Pancreas (tissue), 10 donors: Measurements from ENCODE around the gene NDUFS7. TPM values are rescaled to one million over a fixed set of nuclear protein-coding genes. Genes with fewer than 3 reads are reported as not detected.
A peak's percentile ranks its signal among the peaks of the same experiment; 100 is the strongest.

Source experiments
- ATAC-seq, 4 donors: fragments of 200-7000 bp; cut with Tn5 transposase; one replicate each; pipeline versions ENCODE4 v1.8.0 to v1.9.1; 2020; ENCODE audit warnings: mild to moderate bottlenecking in 4 of 4, moderate library complexity in 4 of 4
- DNase-seq, 6 donors: peaks; one replicate each; pipeline ENCODE4 v3.0.0-alpha.2; 2020
- FAIRE-seq: peaks from 2 replicates; lab custom pipeline; 2012; peaks lifted over from hg19 to GRCh38; lab: Jason Lieb, UNC
- H3K27ac ChIP-seq, 4 donors: fragments of 200-600 bp; sonication (generic); 1 replicate in 3 of 4; 2 replicates in 1 of 4; pipeline versions ENCODE4 v1.5.0 to v1.8.0; 2020
- H3K27me3 ChIP-seq, 4 donors: fragments of 200-600 bp; one replicate each; pipeline ENCODE4 v1.8.0; 2021
- H3K36me3 ChIP-seq, 3 donors: fragments of 200-600 bp; sonication (generic) in 1 of 3; one replicate each; pipeline versions ENCODE4 v1.5.0 to v1.8.0; 2020 to 2021
- H3K4me1 ChIP-seq, 3 donors: fragments of 200-600 bp; one replicate each; pipeline ENCODE4 v1.8.0; 2021
- H3K4me3 ChIP-seq, 4 donors: fragments of 200-600 bp; sonication (generic) in 2 of 4; one replicate each; pipeline versions ENCODE4 v1.5.0 to v1.8.0; 2020 to 2021
- H3K9me3 ChIP-seq, 4 donors: fragments of 200-600 bp; one replicate each; pipeline ENCODE4 v1.8.0; 2021
- WGBS, 2 donors: extraction: QIAGEN DNeasy Blood & Tissue Kit; methylation state at CpG; one replicate each; pipeline ENCODE4 v1.1.7; 2013; 5-methylcytosine and 5-hydroxymethylcytosine counted together
- intact Hi-C, 3 donors: fragments of 100-400 bp; cut with DNase I; formaldehyde crosslinking; loops; one replicate each; pipeline versions ENCODE4 v1.11.1 to v1.14.2; 2022
- polyA plus RNA-seq, 2 donors: library from polyadenylated mRNA; stranded (reverse); fragments of 200-250 nt; gene quantifications; one replicate each; pipeline ENCODE4 v1.2.3, GENCODE V29; 2013
- total RNA-seq, 6 donors: library from RNA; stranded (reverse); fragmentation: NEBNext Ultra II Directional in 4 of 6; extraction: Animal tissue kit (Norgen Biotek cat#: 25700) in 4 of 6; gene quantifications; one replicate each; pipeline versions ENCODE4 v1.2.1 to v1.2.4, GENCODE V29; 2021 to 2023
- TF ChIP-seq, protein P1 (sequence below), 4 donors: fragments of 200-600 bp; sonication (generic) in 3 of 4; IDR thresholded peaks; one replicate each; pipeline versions ENCODE4 v1.5.0 to v1.8.0; 2021; ENCODE audit warnings: antibody characterized with exemption in 4 of 4
- donor health status: healthy with polysubstance abuse.
- donor health status: DM: no; HTN: no; CAD: no; lungs with moderate emphysema.
- donor health status: DM: no; HTN: no; CAD: no.
- donor health status: control.
- donor health status: control.
- donor health status: Bipolar disorder and iron deficiency.
- donor health status: DM: yes; HTN: yes; CAD: no.
- donor health status: DM: no; HTN: no; CAD: no.
- donor health status: DM: no; HTN: no; CAD: no.
- donor health status: DM: yes; HTN: yes; CAD: no.

Gene NDUFS7
- total and polyA plus RNA-seq, 8 donors, result 32.1 to 70.8 (median 46.5) TPM

DNA sequence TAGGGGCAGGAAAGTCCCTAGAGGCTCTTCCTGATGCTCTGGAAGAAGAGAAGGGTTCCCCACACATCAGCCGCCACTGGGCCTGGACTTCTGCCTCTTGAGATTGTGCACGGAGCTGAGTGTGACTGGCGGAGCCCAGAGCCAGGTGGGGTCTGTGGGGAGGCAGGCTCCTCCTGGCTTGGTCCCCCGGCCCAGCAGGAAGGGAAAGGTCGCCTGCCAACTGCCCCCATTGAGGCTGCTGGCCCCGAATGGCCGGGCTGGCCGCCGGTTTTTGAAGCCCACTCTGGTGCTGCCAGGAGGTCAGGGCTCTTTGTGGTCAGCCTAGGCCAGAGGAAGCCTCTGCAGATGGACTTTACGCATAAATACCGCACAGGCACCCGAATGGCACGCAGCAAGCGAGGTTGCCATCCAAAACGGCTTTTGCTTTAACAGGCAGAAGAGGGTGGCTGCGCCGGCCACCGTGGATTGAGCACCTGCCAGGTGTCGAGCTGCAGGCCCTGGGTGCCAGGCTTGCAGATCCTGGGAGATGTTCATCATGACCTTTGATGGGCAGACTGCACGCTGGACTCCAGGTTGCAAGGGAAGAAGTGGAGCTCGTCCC, 28.7 kb downstream of the NDUFS7 start:
- no peak for ATAC-seq
- DNase-seq, result no peak
- Histone ChIP-seq H3K4me3 (no peak overlapping the region), H3K4me1 (peaks cover 62 to 68% (median 67%) of the 10 kb centered on the region in 3 donors), H3K9me3 (no peaks in the 10 kb centered on the region), H3K27me3 (no peaks in the 10 kb centered on the region), H3K36me3 (no peaks in the 10 kb centered on the region), H3K27ac (peak overlapping the region in 2 of 4 donors; percentile 15 to 44)
- WGBS, 2 donors, result 62 to 66% methylated on average over 21 of the region's 21 CpGs
- TF ChIP-seq, protein P1, sequence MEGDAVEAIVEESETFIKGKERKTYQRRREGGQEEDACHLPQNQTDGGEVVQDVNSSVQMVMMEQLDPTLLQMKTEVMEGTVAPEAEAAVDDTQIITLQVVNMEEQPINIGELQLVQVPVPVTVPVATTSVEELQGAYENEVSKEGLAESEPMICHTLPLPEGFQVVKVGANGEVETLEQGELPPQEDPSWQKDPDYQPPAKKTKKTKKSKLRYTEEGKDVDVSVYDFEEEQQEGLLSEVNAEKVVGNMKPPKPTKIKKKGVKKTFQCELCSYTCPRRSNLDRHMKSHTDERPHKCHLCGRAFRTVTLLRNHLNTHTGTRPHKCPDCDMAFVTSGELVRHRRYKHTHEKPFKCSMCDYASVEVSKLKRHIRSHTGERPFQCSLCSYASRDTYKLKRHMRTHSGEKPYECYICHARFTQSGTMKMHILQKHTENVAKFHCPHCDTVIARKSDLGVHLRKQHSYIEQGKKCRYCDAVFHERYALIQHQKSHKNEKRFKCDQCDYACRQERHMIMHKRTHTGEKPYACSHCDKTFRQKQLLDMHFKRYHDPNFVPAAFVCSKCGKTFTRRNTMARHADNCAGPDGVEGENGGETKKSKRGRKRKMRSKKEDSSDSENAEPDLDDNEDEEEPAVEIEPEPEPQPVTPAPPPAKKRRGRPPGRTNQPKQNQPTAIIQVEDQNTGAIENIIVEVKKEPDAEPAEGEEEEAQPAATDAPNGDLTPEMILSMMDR (IDR thresholded peaks at IDR 0.05), result no peak
- intact Hi-C loops, result no loop called here
- FAIRE-seq, result no peak

DNA sequence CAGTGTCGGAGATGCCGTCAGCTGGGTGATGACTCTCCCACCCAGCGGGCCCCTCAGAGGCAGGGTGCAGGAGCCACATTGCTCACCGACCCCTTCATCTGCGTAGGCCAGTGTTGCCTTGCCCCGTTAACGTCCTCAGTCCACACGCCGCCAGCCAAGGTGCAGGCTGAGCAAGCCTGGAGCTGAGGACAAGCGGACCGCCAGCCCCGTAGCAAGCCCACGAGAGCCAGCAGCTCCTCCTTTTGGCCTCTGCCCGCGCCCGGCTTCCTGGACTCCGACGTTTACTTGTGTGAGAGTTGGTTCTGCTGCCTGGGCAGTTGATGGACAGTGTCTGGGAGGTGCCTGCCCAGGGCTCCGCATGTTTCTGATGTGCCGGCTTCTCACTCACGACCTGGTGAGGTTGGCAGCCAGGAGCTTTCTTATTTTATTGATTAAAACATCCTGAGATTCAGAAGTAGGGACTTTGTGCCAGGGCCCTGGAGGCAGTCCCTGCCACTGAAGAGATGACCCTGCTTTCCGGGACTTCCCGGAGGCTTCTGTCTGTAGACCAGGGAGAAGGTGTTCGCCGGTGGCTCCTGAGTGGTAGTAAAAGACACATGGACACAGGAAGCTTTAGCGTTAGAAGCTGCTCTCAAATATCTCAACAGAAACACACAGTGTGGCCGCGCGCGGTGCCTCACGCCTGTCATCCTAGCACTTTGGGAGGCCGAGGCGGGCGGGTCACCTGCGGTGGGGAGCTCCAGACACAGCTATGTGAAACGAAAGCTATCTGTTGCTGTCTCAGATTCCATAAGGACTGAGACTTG, 29.5 kb downstream of the NDUFS7 start:
- no peak for ATAC-seq
- Histone ChIP-seq H3K9me3 (no peaks in the 10 kb centered on the region), H3K27ac (peak overlapping the region in 2 of 4 donors; percentile 22 to 46), H3K27me3 (no peaks in the 10 kb centered on the region), H3K36me3 (no peaks in the 10 kb centered on the region), H3K4me1 (peaks cover 68 to 74% (median 74%) of the 10 kb centered on the region in 3 donors), H3K4me3 (no peak overlapping the region)
- DNase-seq, result no peak
- no peak for FAIRE-seq
- TF ChIP-seq, protein P1 (IDR thresholded peaks at IDR 0.05), result no peak
- 55 to 58% methylated on average over 36 of the region's 36 CpGs for WGBS, 2 donors
- intact Hi-C loops, result no loop called here

DNA sequence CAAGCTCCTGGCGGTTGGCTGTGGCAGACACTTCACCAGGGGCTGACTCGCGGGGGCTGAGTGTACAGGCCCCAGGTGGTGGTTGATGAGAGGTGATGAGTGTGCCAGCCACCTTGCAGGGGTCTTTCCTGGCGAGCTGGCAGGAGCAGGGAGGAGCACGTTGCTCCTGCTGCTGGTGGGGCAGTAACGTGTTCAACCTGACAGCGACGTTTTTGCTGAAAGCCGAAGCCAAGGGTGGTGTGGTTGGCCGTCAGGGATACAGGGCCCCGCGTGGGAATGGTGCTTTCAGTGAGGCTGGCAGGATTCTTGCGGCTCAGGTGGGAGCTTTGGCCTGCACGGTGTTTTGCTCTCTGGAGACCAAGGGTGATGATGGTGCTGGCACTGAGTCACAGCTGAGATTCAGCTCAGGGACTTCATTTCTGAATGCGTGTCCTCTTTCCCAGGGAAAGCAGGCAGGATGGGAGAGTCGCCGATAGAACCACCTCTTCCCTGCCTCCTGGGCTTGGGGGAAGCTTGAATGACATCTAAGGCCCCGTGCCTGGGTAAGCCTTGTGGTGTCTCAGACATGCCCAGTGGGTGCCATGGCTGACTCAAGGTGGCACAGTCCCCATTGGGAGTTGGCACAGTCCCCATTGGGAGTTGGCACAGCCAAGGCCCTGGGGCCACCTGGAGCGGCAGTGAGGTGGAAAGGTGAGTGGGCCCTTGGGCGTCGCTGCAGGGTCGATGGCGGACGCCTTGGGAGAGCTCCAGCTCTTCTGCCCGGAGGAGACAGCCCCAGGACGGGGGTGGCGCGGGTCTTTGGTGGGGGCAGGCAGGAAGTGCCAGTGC, 32.5 kb downstream of the NDUFS7 start:
- DNase-seq, result peak in 2 of 6 donors; percentile 60 to 72
- ATAC-seq, result peak in 1 of 4 donors; percentile 1

DNA sequence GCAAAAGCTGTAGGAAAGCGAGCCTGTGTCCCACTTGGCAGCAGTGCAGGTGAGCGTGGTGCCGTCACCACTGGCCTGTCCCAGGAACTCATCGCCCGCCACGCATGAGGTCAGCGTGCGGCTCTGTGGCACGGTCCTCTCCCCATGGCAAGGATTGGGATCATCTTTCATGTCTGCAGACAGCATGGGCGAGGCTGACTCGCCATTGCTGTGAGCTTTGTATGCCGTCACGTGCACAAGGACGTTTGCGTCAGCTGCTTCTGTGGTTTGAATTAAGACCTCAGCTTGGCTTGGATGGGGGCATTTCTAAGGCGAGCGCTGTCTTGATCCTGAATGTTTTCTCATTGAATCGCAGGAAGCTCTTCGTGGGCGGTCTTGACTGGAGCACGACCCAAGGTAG, 33.4 kb downstream of the NDUFS7 start:
- TF ChIP-seq, protein P1 (IDR thresholded peaks at IDR 0.05), result no peak
- Histone ChIP-seq H3K36me3 (peaks cover 0 to 29% (median 22%) of the 10 kb centered on the region in 3 donors), H3K9me3 (no peaks in the 10 kb centered on the region), H3K4me3 (no peak overlapping the region), H3K4me1 (peaks cover 45 to 52% (median 49%) of the 10 kb centered on the region in 3 donors), H3K27me3 (no peaks in the 10 kb centered on the region), H3K27ac (peak overlapping the region in 1 of 4 donors; percentile 86)
- FAIRE-seq (no peak), ATAC-seq (no peak), DNase-seq (peak in 1 of 6 donors; percentile 46)
- intact Hi-C loops, result no loop called here
- 71 to 73% methylated on average over 21 of the region's 21 CpGs for WGBS, 2 donors

More for the DNA sequence above, 32.5 kb downstream of the NDUFS7 start:
- Histone ChIP-seq H3K9me3 (no peaks in the 10 kb centered on the region), H3K4me3 (peak overlapping the region in 2 of 4 donors; percentile 12 to 23), H3K27me3 (no peaks in the 10 kb centered on the region), H3K4me1 (peaks cover 52 to 58% (median 58%) of the 10 kb centered on the region in 3 donors), H3K36me3 (peaks cover 0 to 20% (median 13%) of the 10 kb centered on the region in 3 donors), H3K27ac (peak overlapping the region; percentile 74 to 91 (median 84))
- FAIRE-seq, result no peak
- 33 to 38% methylated on average over 28 of the region's 28 CpGs for WGBS, 2 donors
- TF ChIP-seq, protein P1 (IDR thresholded peaks at IDR 0.05), result no peak
- intact Hi-C loops, result no loop called here
